GM21447 (cell line): Measurements from ENCODE around the gene ANKLE2.
A peak's percentile ranks its signal among the peaks of the same experiment; 100 is the strongest.
"Not testable (repeated sequence)": the region's sequence is repeated elsewhere in the genome, so short reads cannot be mapped to it uniquely, and the experiment has no call there.

ENCODE experiments used
- ATAC-seq: cut with Tn5 transposase; IDR thresholded peaks from one replicate; pipeline ENCODE4 v1.9.1; 2021; ENCODE audit not compliant: unreplicated experiment

The ANKLE2 gene

DNA sequence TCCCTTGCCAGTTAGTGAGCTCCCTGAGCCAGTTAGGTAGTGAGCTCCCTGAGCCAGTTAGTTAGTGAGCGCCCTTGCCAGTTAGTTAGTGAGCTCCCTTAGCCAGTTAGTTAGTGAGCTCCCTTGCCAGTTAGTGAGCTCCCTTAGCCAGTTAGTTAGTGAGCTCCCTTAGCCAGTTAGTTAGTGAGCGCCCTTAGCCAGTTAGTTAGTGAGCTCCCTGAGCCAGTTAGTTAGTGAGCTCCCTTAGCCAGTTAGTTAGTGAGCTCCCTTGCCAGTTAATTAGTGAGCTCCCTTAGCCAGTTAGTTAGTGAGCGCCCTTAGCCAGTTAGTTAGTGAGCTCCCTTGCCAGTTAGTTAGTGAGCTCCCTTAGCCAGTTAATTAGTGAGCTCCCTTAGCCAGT is 69.6 kb downstream of the ANKLE2 start:
- ATAC-seq = not testable (repeated sequence)

- ATAC-seq = no peak
Measured at GRCh38 chr12:132690112-132690511, 71.5 kb downstream of the ANKLE2 start.

GRCh38 chr12:132689227-132689626 is 72.4 kb downstream of the ANKLE2 start:
- no peak for ATAC-seq

DNA sequence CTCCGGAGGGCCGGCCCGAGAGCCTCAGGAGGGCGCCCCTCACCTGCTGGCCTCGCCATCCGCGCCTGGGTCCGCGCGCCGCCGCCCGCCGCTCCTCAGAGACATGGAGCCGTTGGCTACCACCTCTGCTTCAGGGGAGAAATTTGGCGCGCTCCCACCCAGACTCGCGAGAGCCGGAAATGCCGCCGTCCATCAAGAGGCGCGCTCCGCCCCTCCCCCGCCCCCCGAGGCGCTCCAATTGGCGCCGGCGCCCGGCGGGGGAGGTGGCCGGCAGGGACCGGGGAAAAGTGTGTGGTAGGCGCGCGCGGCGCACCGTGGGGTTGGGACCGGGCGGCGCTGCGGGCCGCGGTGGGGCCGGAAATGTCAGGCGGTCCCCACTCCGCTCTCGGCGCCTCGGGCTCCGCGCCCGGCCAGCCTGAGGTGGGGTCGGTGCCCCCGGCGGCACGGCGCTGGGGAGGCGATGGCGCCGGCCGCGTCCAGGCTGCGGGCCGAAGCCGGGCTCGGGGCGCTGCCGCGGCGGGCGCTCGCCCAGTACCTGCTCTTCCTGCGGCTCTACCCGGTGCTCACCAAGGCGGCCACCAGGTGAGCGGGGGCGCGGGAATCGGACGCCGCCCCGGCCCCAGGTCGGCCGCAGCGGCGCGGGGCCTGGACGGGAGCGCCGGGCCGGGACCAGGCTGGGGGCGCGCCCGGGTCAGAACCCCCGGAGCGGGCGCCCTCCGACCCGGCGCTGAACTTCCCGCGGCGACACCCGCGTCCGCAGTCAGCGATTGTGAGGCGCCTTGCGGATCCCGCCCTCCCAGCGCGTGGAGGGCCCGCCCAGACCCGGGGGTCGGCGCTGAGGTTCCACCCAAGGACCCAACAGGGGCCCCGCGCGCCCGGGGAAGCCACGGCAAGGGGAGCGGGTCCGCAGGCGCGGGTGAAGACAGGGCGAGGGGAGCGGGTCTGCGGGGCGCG is 74.1 kb downstream of the ANKLE2 start, which contains the start of the genes POLE and PXMP2:
Gene POLE, minus strand, starts transcription at position 132 of the 954 bp plus-strand sequence. Its CDS starts 27 bp downstream, at position 105.
Gene PXMP2, plus strand, starts transcription at position 377 of the 954 bp plus-strand sequence. Its CDS starts 84 bp downstream, at position 461.
- peak; percentile 93 for ATAC-seq

GRCh38 chr12:132686825-132687210 is 74.8 kb downstream of the ANKLE2 start:
- peak; percentile 21 for ATAC-seq

- ATAC-seq = no peak
Measured at GRCh38 chr12:132685400-132685799, 76.2 kb downstream of the ANKLE2 start.

- ATAC-seq = no peak
Measured at GRCh38 chr12:132677492-132677891, 84.1 kb downstream of the ANKLE2 start.

GRCh38 chr12:132675757-132676432 is 85.7 kb downstream of the ANKLE2 start:
- ATAC-seq = no peak
